PFSK-1 (cell line): ENCODE measurements around the gene PRDM12.

ENCODE experiments used
- FOXP2 ChIP-seq: optimal IDR thresholded peaks from 2 replicates; pipeline ENCODE3; 2011; ENCODE audit warnings: borderline replicate concordance, control low read depth, inconsistent platforms; ENCODE audit not compliant: insufficient read depth; ENCODE audit errors: extremely low read length, extremely low read depth
- POLR2AphosphoS5 ChIP-seq: IDR thresholded peaks from 2 replicates; pipeline ENCODE4 v1.6.1; 2012; ENCODE audit warnings: low read depth, mild to moderate bottlenecking, control low read depth, low read length, moderate library complexity
- REST ChIP-seq, 2 experiments: IDR thresholded peaks; 2 replicates each; pipeline versions ENCODE4 v1.6.1 to v1.8.0; 2011 to 2012; ENCODE audit warnings: low read depth in 2 of 2, low read length in 2 of 2, control low read depth in 1 of 2, inconsistent platforms in 1 of 2, mild to moderate bottlenecking in 1 of 2, moderate library complexity in 1 of 2; ENCODE audit not compliant: insufficient read depth in 1 of 2
- SIN3A ChIP-seq: IDR thresholded peaks from 2 replicates; pipeline ENCODE4 v1.6.1; 2012; ENCODE audit warnings: mild to moderate bottlenecking, low read length, moderate library complexity, borderline replicate concordance; ENCODE audit not compliant: insufficient read depth
- TAF1 ChIP-seq: IDR thresholded peaks from 2 replicates; pipeline ENCODE4 v1.6.1; 2012; ENCODE audit warnings: low read length, control low read depth, borderline replicate concordance; ENCODE audit not compliant: insufficient read depth

The PRDM12 gene

GRCh38 chr9:130668196-130668595, 3.8 kb downstream of the PRDM12 start:
- TF ChIP-seq REST (IDR thresholded peaks at IDR 0.05; ENCODE audit: insufficient read depth in 1 of 2, low read depth in 2 of 2, low read length in 2 of 2) (no peak), SIN3A (no peak), FOXP2 (no peak)

GRCh38 chr9:130668659-130669058, 4.3 kb downstream of the PRDM12 start:
- TF ChIP-seq TAF1 (no peak), FOXP2 (no peak), REST (IDR thresholded peaks at IDR 0.05; ENCODE audit: insufficient read depth in 1 of 2, low read depth in 2 of 2, low read length in 2 of 2) (no peak), SIN3A (no peak), POLR2AphosphoS5 (no peak)

GRCh38 chr9:130669965-130670364, 5.6 kb downstream of the PRDM12 start:
- TF ChIP-seq TAF1 (no peak), REST (IDR thresholded peaks at IDR 0.05; ENCODE audit: insufficient read depth in 1 of 2, low read depth in 2 of 2, low read length in 2 of 2) (no peak)

GRCh38 chr9:130670644-130671043, 6.2 kb downstream of the PRDM12 start:
- no peak for TF ChIP-seq REST (IDR thresholded peaks at IDR 0.05; ENCODE audit: insufficient read depth in 1 of 2, low read depth in 2 of 2, low read length in 2 of 2)
- no peak for TF ChIP-seq POLR2AphosphoS5
- TF ChIP-seq SIN3A = no peak
- no peak for TF ChIP-seq FOXP2
- no peak for TF ChIP-seq TAF1

GRCh38 chr9:130672466-130672865, 8.1 kb downstream of the PRDM12 start:
- no peak for TF ChIP-seq REST (IDR thresholded peaks at IDR 0.05; ENCODE audit: insufficient read depth in 1 of 2, low read depth in 2 of 2, low read length in 2 of 2)
- TF ChIP-seq TAF1 = no peak
- no peak for TF ChIP-seq POLR2AphosphoS5
- TF ChIP-seq FOXP2 = no peak
- no peak for TF ChIP-seq SIN3A
